Esophagus muscularis mucosa (tissue), 4 donors: ENCODE measurements around the gene ANXA5. TPM values are rescaled to one million over a fixed set of nuclear protein-coding genes. Genes with fewer than 3 reads are reported as not detected.

ENCODE experiments used
- DNase-seq: peaks from one replicate; pipeline ENCODE4 v3.0.0-alpha.2; 2017; ENCODE audit errors: extremely low spot score
- H3K27ac ChIP-seq, 4 donors: fragments of 200-600 bp; sonication (generic); replicated peaks in 1 of 4; 1 replicate in 3 of 4; 2 replicates in 1 of 4; pipeline ENCODE4 v1.5.1; 2016 to 2019; ENCODE audit warnings: mild to moderate bottlenecking in 1 of 4
- H3K27me3 ChIP-seq, 4 donors: fragments of 200-600 bp; sonication (generic); one replicate each; pipeline versions ENCODE4 v1.5.1 to v1.6.0; 2016 to 2019
- H3K36me3 ChIP-seq, 4 donors: fragments of 200-600 bp; sonication (generic); one replicate each; pipeline ENCODE4 v1.5.1; 2016 to 2019
- H3K4me1 ChIP-seq, 4 donors: fragments of 200-600 bp; sonication (generic); one replicate each; pipeline ENCODE4 v1.5.1; 2016 to 2019
- H3K4me3 ChIP-seq, 4 donors: fragments of 200-600 bp; sonication (generic); 1 replicate in 2 of 4; 2 replicates in 2 of 4; pipeline ENCODE4 v1.5.1; 2016 to 2019; ENCODE audit warnings: mild to moderate bottlenecking in 4 of 4, moderate library complexity in 1 of 4
- H3K9me3 ChIP-seq, 4 donors: fragments of 200-600 bp; sonication (generic); 1 replicate in 3 of 4; 2 replicates in 1 of 4; pipeline ENCODE4 v1.5.1; 2016 to 2019
- EP300 ChIP-seq: sonication (generic); formaldehyde crosslinking; IDR thresholded peaks from one replicate; pipeline ENCODE4 v1.6.1; 2017; ENCODE audit warnings: antibody characterized with exemption
- POLR2A ChIP-seq: fragments of 450-650 bp; IDR thresholded peaks from one replicate; pipeline ENCODE4 v1.6.1; 2017; ENCODE audit warnings: antibody characterized with exemption, moderate library complexity, mild to moderate bottlenecking, low read depth
- POLR2AphosphoS5 ChIP-seq, 2 donors: sonication (generic); formaldehyde crosslinking; IDR thresholded peaks; one replicate each; pipeline ENCODE4 v1.6.1; 2017; ENCODE audit warnings: antibody characterized with exemption in 2 of 2
- WGBS: methylation state at CpG from one replicate; pipeline ENCODE4 v1.1.5; 2018; 5-methylcytosine and 5-hydroxymethylcytosine counted together
- intact Hi-C: fragments of 100-400 bp; cut with DNase I; formaldehyde crosslinking; loops from one replicate; pipeline ENCODE4 v1.15.1; 2023
- total RNA-seq, 4 donors: library from RNA; depleted of rRNA; stranded (reverse); fragments of >200 nt; gene quantifications; one replicate each; pipeline versions ENCODE4 v1.1.0 to v1.2.1, GENCODE V29; 2016
- TF ChIP-seq, protein P1 (sequence below), 3 experiments: fragments of 200-600 bp in 2 of 3; fragments of 450-650 bp in 1 of 3; sonication (generic) in 2 of 3; IDR thresholded peaks; one replicate each; pipeline ENCODE4 v1.5.1; 2017 to 2019; ENCODE audit warnings: antibody characterized with exemption in 3 of 3, mild to moderate bottlenecking in 2 of 3, moderate library complexity in 1 of 3

Gene ANXA5
- total RNA-seq, 4 donors from 2014 or later: 242 to 338 (median 270) TPM

DNA sequence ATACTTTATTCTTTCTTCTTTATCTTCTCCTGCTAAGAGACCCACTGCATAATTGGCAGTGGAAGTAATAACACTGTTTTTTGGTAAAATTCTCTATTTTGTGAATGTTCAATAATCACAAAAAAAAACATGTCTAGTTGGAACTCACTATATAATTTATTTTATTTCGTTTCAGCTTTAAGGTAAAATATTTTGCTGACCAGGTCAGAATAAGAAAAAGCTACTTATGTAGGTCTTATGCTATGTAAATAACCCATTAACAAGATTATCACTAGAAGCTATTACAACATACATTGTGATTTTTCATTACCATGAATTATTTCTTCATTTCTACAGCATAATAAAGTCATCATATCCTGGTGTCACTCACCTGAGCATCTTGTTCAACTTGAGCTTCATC lies 19.3 kb downstream of the ANXA5 start:
- Histone ChIP-seq H3K27me3 (no peaks in the 10 kb centered on the region), H3K4me3 (no peak overlapping the region), H3K4me1 (no peaks in the 10 kb centered on the region), H3K36me3 (peaks cover 48 to 94% (median 81%) of the 10 kb centered on the region in 4 donors), H3K9me3 (no peaks in the 10 kb centered on the region), H3K27ac (no peak overlapping the region)
- WGBS: 85% methylated on average over 1 of the region's 1 CpG
- no peak for DNase-seq
- no peak for TF ChIP-seq POLR2AphosphoS5 (IDR thresholded peaks at IDR 0.05)
- intact Hi-C loops: no loop called here

DNA sequence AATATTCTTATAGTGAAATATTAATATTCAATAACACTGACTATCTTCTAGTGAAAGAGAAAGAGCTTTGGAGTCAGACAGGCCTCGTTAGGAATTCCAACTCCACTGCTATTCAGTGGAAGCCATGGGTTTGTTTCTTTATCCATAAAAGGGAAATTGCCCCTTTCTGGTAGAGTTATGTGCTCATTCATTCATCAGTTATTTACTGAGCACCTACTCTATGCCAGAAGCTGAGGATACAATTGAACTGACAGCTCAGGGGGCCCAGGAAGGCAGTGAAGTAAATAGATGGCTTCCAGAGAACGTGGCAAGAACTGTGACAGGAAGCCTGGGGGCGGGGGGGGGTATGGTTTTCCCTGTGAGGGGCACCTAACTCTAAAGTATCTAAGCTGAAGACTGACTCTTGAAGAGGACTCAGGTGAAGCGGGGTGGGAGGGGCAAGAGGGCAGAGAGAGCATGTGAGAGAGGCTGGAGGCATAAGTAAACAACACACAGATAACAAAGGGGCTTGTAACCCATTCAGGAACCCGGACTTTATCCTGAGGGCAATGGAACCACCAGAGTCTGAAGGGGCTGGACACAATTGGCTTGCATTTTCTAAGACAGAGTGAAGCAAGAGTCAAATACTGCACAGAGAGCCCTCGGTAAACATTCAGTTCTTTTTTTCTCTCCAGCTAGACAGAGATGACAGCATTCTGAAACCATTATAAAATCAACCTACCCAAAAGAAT lies 20.3 kb downstream of the ANXA5 start:
- Histone ChIP-seq H3K36me3 (peaks cover 52 to 94% (median 85%) of the 10 kb centered on the region in 4 donors), H3K27ac (no peak overlapping the region), H3K4me1 (no peaks in the 10 kb centered on the region), H3K4me3 (no peak overlapping the region), H3K9me3 (no peaks in the 10 kb centered on the region), H3K27me3 (no peaks in the 10 kb centered on the region)
- TF ChIP-seq EP300: no peak
- no peak for TF ChIP-seq POLR2AphosphoS5 (IDR thresholded peaks at IDR 0.05)
- TF ChIP-seq, protein P1, sequence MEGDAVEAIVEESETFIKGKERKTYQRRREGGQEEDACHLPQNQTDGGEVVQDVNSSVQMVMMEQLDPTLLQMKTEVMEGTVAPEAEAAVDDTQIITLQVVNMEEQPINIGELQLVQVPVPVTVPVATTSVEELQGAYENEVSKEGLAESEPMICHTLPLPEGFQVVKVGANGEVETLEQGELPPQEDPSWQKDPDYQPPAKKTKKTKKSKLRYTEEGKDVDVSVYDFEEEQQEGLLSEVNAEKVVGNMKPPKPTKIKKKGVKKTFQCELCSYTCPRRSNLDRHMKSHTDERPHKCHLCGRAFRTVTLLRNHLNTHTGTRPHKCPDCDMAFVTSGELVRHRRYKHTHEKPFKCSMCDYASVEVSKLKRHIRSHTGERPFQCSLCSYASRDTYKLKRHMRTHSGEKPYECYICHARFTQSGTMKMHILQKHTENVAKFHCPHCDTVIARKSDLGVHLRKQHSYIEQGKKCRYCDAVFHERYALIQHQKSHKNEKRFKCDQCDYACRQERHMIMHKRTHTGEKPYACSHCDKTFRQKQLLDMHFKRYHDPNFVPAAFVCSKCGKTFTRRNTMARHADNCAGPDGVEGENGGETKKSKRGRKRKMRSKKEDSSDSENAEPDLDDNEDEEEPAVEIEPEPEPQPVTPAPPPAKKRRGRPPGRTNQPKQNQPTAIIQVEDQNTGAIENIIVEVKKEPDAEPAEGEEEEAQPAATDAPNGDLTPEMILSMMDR (IDR thresholded peaks at IDR 0.05): no peak
- TF ChIP-seq POLR2A: no peak
- intact Hi-C loops: no loop called here
- no peak for DNase-seq
- WGBS: 87% methylated on average over 6 of the region's 6 CpGs

DNA sequence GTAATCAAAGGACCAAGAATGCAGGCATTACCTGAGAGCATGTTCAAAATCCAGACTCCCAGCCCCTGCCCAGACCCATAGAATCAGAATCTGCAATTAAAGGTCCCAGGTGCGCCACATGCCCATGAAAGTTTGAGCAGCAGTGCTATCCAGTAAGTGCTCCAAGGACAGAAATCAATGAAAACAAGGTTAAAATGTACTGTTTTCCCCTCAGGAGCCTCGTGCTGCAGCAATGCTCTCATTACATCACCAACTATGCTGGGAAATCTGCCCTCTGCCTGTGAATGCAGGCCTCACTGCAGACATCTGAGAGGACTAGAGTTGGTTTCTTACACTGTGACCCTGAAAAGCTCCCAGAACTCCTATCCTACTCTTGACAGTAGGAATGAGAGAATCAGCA lies 21.1 kb downstream of the ANXA5 start:
- intact Hi-C loops: no loop called here
- TF ChIP-seq, protein P1 (IDR thresholded peaks at IDR 0.05): no peak
- TF ChIP-seq POLR2AphosphoS5 (IDR thresholded peaks at IDR 0.05) (no peak), POLR2A (no peak), EP300 (no peak)
- Histone ChIP-seq H3K36me3 (peaks cover 50 to 94% (median 82%) of the 10 kb centered on the region in 4 donors), H3K4me3 (no peak overlapping the region), H3K9me3 (no peaks in the 10 kb centered on the region), H3K27ac (no peak overlapping the region), H3K4me1 (no peaks in the 10 kb centered on the region), H3K27me3 (no peaks in the 10 kb centered on the region)
- WGBS: 94% methylated on average over 2 of the region's 2 CpGs
- DNase-seq: no peak

DNA sequence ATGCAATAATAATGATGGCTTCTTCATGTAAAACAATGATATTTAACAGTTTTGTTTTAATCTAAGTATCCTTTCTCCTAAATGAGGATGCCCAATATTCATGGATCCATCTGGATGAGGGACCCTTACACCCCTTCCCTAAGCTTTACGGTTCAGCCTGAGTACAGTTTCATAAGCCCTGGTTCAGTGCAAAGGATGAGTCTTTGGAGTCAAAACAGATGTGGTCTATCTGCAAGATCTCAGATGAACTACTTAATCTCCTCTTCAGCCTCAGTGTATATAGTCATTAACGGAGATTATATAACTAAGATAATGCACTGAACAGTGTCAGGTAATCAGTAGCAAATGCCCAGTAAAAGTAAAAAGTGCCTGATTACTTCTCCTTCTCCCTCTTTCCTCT lies 22.1 kb downstream of the ANXA5 start:
- 98% methylated on average over 2 of the region's 2 CpGs for WGBS
- H3K36me3 ChIP-seq: peaks cover 49 to 94% (median 80%) of the 10 kb centered on the region in 4 donors
- H3K4me3 ChIP-seq: no peak overlapping the region
- H3K27me3 ChIP-seq: no peaks in the 10 kb centered on the region
- TF ChIP-seq, protein P1 (IDR thresholded peaks at IDR 0.05): no peak
- TF ChIP-seq POLR2AphosphoS5 (IDR thresholded peaks at IDR 0.05) (no peak), EP300 (no peak), POLR2A (no peak)
- intact Hi-C loops: no loop called here
- no peaks in the 10 kb centered on the region for H3K9me3 ChIP-seq
- H3K4me1 ChIP-seq: no peaks in the 10 kb centered on the region
- no peak for DNase-seq
- no peak overlapping the region for H3K27ac ChIP-seq

DNA sequence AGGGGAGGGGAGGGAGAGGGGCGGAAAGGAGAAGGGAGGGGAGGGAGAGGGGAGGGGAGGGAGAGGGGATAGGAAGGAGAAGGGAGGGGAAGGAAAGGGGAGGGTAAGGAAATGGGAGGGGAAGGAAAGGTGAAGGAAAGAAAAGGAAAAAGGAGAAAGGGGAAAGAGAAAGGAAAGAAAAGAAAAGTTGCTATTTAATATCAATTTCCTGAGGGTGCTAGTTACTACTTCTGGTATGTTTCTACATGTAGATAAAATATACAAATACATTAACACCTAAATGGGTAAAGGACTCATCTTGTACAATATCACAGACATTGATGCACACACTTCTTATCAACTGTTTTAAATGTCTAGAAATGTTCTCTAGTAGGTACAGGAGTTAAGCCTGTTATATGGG lies 22.6 kb downstream of the ANXA5 start:
- no peak overlapping the region for H3K4me3 ChIP-seq
- intact Hi-C loops: no loop called here
- DNase-seq: no peak
- TF ChIP-seq POLR2AphosphoS5 (IDR thresholded peaks at IDR 0.05): no peak
- no peak for TF ChIP-seq EP300
- TF ChIP-seq, protein P1 (IDR thresholded peaks at IDR 0.05): no peak
- no peak for TF ChIP-seq POLR2A
- no peaks in the 10 kb centered on the region for H3K9me3 ChIP-seq
- H3K27me3 ChIP-seq: no peaks in the 10 kb centered on the region
- peaks cover 50 to 94% (median 80%) of the 10 kb centered on the region in 4 donors for H3K36me3 ChIP-seq
- no peak overlapping the region for H3K27ac ChIP-seq
- WGBS: 79% methylated on average over 1 of the region's 1 CpG
- no peaks in the 10 kb centered on the region for H3K4me1 ChIP-seq
